Sigmoid colon (tissue), 4 donors: ENCODE results near the gene GRID2.

ENCODE experiments used
- EP300 ChIP-seq, 4 donors: sonication (generic); formaldehyde crosslinking; IDR thresholded peaks; one replicate each; pipeline ENCODE4 v1.6.1; 2017; ENCODE audit warnings: antibody characterized with exemption in 4 of 4
- POLR2A ChIP-seq, 2 donors: fragments of 450-650 bp; IDR thresholded peaks; one replicate each; pipeline ENCODE4 v1.6.1; 2016; ENCODE audit warnings: antibody characterized with exemption in 2 of 2, mild to moderate bottlenecking in 2 of 2, moderate library complexity in 2 of 2
- POLR2AphosphoS5 ChIP-seq, 4 donors: sonication (generic); formaldehyde crosslinking; IDR thresholded peaks; one replicate each; pipeline ENCODE4 v1.6.1; 2017; ENCODE audit warnings: antibody characterized with exemption in 4 of 4
- TF ChIP-seq, protein P1 (sequence below), 4 experiments: fragments of 450-650 bp in 3 of 4; fragments of 200-600 bp in 1 of 4; IDR thresholded peaks; one replicate each; pipeline ENCODE4 v1.5.1; 2016 to 2019; ENCODE audit warnings: antibody characterized with exemption in 4 of 4, mild to moderate bottlenecking in 3 of 4, moderate library complexity in 2 of 4

- TF ChIP-seq POLR2AphosphoS5 (IDR thresholded peaks at IDR 0.05) (no peak), POLR2A (IDR thresholded peaks at IDR 0.05) (no peak), EP300 (IDR thresholded peaks at IDR 0.05) (no peak)
- TF ChIP-seq, protein P1, sequence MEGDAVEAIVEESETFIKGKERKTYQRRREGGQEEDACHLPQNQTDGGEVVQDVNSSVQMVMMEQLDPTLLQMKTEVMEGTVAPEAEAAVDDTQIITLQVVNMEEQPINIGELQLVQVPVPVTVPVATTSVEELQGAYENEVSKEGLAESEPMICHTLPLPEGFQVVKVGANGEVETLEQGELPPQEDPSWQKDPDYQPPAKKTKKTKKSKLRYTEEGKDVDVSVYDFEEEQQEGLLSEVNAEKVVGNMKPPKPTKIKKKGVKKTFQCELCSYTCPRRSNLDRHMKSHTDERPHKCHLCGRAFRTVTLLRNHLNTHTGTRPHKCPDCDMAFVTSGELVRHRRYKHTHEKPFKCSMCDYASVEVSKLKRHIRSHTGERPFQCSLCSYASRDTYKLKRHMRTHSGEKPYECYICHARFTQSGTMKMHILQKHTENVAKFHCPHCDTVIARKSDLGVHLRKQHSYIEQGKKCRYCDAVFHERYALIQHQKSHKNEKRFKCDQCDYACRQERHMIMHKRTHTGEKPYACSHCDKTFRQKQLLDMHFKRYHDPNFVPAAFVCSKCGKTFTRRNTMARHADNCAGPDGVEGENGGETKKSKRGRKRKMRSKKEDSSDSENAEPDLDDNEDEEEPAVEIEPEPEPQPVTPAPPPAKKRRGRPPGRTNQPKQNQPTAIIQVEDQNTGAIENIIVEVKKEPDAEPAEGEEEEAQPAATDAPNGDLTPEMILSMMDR (IDR thresholded peaks at IDR 0.05) = no peak
Observed at GRCh38 chr4:93747220-93747619, 1443.5 kb downstream of the GRID2 start.
